Suprapubic skin (tissue), 4 donors: ENCODE measurements around the gene CASTOR1. TPM values are rescaled to one million over a fixed set of nuclear protein-coding genes. Genes with fewer than 3 reads are reported as not detected.

Experiments used
- DNase-seq, 2 donors: peaks; one replicate each; pipeline ENCODE4 v3.0.0-alpha.2; 2019; ENCODE audit warnings: low spot score in 2 of 2
- H3K27ac ChIP-seq: fragments of 200-600 bp; sonication (generic); one replicate; pipeline ENCODE4 v1.5.1; 2019
- H3K27me3 ChIP-seq: fragments of 200-600 bp; sonication (generic); one replicate; pipeline ENCODE4 v1.5.1; 2019
- H3K36me3 ChIP-seq: fragments of 200-600 bp; sonication (generic); one replicate; pipeline ENCODE4 v1.5.1; 2019
- H3K4me1 ChIP-seq: fragments of 200-600 bp; sonication (generic); one replicate; pipeline ENCODE4 v1.5.1; 2019
- H3K4me3 ChIP-seq: fragments of 200-600 bp; sonication (generic); one replicate; pipeline ENCODE4 v1.5.1; 2019; ENCODE audit warnings: mild to moderate bottlenecking
- H3K9me3 ChIP-seq: fragments of 200-600 bp; sonication (generic); one replicate; pipeline ENCODE4 v1.5.1; 2019
- CTCF ChIP-seq, 2 donors: fragments of 200-600 bp in 1 of 2; fragments of 450-650 bp in 1 of 2; sonication (generic) in 1 of 2; IDR thresholded peaks; one replicate each; pipeline ENCODE4 v1.5.1; 2016 to 2019; ENCODE audit warnings: antibody characterized with exemption in 2 of 2, mild to moderate bottlenecking in 1 of 2, moderate library complexity in 1 of 2
- EP300 ChIP-seq: sonication (generic); formaldehyde crosslinking; IDR thresholded peaks from one replicate; pipeline ENCODE4 v1.6.1; 2017; ENCODE audit warnings: antibody characterized with exemption
- POLR2A ChIP-seq, 2 donors: fragments of 450-650 bp; IDR thresholded peaks; one replicate each; pipeline ENCODE4 v1.6.1; 2017; ENCODE audit warnings: antibody characterized with exemption in 2 of 2, mild to moderate bottlenecking in 2 of 2, moderate library complexity in 2 of 2
- POLR2AphosphoS5 ChIP-seq, 3 donors: sonication (generic); formaldehyde crosslinking; IDR thresholded peaks; one replicate each; pipeline ENCODE4 v1.6.1; 2017; ENCODE audit warnings: antibody characterized with exemption in 3 of 3
- WGBS: methylation state at CpG from one replicate; pipeline ENCODE4 v1.1.5; 2018; 5-methylcytosine and 5-hydroxymethylcytosine counted together
- total RNA-seq, 4 donors: library from RNA; depleted of rRNA; stranded (reverse); fragments of >200 nt; gene quantifications; one replicate each; pipeline ENCODE4 v1.1.0, GENCODE V29; 2016

Gene CASTOR1
- total RNA-seq, 4 donors from 2014 or later, result 16.3 to 22.8 (median 20.6) TPM

DNA sequence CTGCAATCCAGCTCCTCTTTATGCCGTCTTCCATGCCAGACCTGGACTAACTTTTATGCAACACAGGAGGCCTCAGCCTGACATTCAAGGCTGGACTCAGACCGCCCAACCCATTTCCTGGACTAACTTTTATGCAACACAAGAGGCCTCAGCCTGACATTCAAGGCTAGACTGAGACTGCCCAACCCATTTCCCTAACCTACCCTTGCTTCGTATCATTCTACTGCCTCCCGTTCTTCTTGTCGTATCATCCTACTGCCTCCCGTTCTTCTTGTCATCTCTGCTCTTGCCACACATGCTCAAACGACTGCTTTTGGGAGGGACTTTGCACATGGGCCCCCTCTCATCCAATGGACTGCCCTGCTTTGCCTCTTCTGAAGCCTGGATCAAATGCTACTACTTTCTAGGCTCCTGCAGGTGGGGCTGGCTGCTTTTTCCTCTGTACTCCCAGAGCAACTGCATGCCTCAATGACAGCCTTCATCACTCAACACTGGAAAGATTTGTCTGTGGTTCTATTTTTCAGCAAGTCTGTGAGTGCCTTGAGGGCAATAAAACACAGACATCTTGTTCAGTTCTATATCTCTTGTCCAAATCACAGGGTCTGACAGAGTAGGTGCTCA, 29.6 kb upstream of the CASTOR1 start:
- H3K9me3 ChIP-seq, result no peaks in the 10 kb centered on the region
- H3K27me3 ChIP-seq, result no peaks in the 10 kb centered on the region
- WGBS, result 75% methylated on average over 7 of the region's 7 CpGs
- TF ChIP-seq CTCF (IDR thresholded peaks at IDR 0.05) (no peak), EP300 (no peak), POLR2AphosphoS5 (IDR thresholded peaks at IDR 0.05) (no peak), POLR2A (IDR thresholded peaks at IDR 0.05) (no peak)
- peak overlapping the region; percentile 13 for H3K27ac ChIP-seq
- DNase-seq, result no peak
- H3K36me3 ChIP-seq, result peaks cover 12% of the 10 kb centered on the region
- H3K4me3 ChIP-seq, result no peak overlapping the region
- peaks cover 87% of the 10 kb centered on the region for H3K4me1 ChIP-seq

DNA sequence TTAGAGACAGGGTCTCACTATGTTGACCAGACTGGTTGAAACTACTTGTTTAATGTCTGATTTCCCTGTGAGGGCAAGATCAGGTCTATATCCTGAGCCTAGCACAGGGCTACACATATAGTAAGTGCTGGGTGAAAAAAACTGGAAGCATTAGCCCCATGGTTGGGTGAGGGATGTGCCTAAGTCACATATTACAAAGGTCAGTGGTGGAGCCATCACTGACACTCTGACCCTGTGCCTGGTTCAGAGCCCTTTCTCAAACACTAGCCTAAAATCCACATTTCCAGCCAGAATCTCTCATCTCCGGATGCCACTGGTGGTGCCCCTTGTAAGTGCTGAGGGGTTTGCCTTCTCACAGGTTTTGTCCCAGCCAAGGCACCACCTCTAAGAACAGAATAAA, 28.5 kb upstream of the CASTOR1 start:
- 100% methylated on average over 1 of the region's 1 CpG for WGBS
- H3K27me3 ChIP-seq, result no peaks in the 10 kb centered on the region

DNA sequence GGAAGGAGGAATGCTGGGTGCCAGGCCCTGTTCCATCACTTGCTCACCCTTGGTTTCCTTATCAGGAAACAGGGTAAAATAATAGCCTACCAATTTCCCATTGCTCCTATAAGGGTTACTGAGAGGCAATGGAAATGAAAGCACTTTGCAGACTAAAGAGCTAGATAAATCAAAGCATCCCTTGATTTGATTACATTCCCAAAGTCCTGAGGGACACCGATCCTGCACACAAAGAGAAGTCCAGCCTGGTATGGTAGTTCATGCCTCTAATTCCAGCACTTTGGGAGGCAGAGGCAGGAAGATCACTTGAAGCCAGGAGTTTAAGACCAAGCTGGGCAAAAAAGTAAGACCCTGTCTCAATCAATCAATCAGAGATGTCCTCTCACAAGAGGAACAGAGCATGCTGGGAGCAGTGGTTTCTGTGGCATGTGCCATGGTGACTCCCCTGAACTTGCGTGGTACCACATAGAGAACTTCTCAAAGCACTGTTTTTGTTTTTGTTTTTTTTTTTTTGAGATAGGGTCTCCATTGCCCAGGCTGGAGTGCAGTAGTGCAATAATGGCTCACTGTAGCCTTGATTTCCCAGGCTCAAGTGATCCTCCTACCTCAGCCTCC, 26.8 kb upstream of the CASTOR1 start:
- WGBS, result 93% methylated on average over 2 of the region's 2 CpGs
- Histone ChIP-seq H3K36me3 (peaks cover 12% of the 10 kb centered on the region), H3K27me3 (no peaks in the 10 kb centered on the region), H3K27ac (no peak overlapping the region), H3K4me3 (no peak overlapping the region), H3K4me1 (peaks cover 98% of the 10 kb centered on the region), H3K9me3 (no peaks in the 10 kb centered on the region)
- TF ChIP-seq POLR2A (IDR thresholded peaks at IDR 0.05) (no peak), EP300 (no peak), CTCF (IDR thresholded peaks at IDR 0.05) (no peak), POLR2AphosphoS5 (IDR thresholded peaks at IDR 0.05) (no peak)
- DNase-seq, result no peak

More for the DNA sequence above, 28.5 kb upstream of the CASTOR1 start:
- peaks cover 12% of the 10 kb centered on the region for H3K36me3 ChIP-seq
- TF ChIP-seq EP300 (no peak), POLR2AphosphoS5 (IDR thresholded peaks at IDR 0.05) (no peak), POLR2A (IDR thresholded peaks at IDR 0.05) (no peak), CTCF (IDR thresholded peaks at IDR 0.05) (no peak)
- peaks cover 94% of the 10 kb centered on the region for H3K4me1 ChIP-seq
- H3K4me3 ChIP-seq, result no peak overlapping the region
- no peak for DNase-seq
- H3K27ac ChIP-seq, result no peak overlapping the region
- no peaks in the 10 kb centered on the region for H3K9me3 ChIP-seq

GRCh38 chr22:30314915-30315314, 25.6 kb upstream of the CASTOR1 start:
- Histone ChIP-seq H3K27me3 (no peaks in the 10 kb centered on the region), H3K9me3 (no peaks in the 10 kb centered on the region), H3K4me3 (no peak overlapping the region), H3K27ac (peak overlapping the region; percentile 5), H3K36me3 (peaks cover 10% of the 10 kb centered on the region), H3K4me1 (peaks cover 98% of the 10 kb centered on the region)
- WGBS, result 86% methylated on average over 4 of the region's 8 CpGs
- TF ChIP-seq CTCF (IDR thresholded peaks at IDR 0.05) (no peak), POLR2A (IDR thresholded peaks at IDR 0.05) (no peak), POLR2AphosphoS5 (IDR thresholded peaks at IDR 0.05) (no peak), EP300 (no peak)
- DNase-seq, result no peak

DNA sequence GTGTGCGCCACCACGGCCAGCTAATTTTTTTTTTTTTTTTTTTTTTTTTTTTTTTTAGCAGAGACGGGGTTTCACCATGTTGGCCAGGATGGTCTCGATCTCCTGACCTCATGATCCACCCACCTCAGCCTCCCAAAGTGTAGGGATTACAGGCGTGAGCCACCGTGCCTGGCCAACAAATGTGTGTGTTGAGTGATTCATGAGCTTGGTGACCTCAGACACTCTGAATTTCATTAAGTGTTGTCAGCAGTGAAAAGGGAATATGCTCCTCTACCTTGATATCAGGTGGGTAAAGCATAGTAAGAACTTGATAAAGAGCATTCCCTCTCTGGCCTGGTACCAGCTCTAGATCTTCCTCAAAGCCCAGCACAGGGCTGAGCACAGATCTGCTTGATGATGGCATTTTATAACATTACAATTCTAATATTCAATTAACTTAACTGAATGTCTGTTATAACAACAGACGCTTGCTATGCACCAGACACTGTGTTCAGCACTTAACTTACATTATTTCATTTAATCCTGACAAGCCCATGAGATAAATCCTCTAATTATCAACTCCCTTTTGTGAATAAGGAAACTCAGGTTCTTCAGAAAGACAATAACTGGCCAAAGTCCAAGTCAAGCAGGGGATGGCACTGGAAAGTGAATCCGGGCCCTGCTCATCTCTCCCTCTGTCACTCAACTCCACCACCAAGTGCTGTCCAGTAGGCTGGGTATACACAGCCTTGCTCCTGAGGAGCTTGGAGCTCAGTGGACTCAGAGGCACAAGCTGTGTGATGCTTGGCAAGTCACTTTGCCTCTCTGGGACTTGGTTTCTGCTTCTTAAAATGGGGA, 24.4 kb upstream of the CASTOR1 start:
- no peak for DNase-seq
- Histone ChIP-seq H3K9me3 (no peaks in the 10 kb centered on the region), H3K27me3 (no peaks in the 10 kb centered on the region), H3K27ac (peak overlapping the region; percentile 5), H3K4me3 (no peak overlapping the region), H3K36me3 (peaks cover 5% of the 10 kb centered on the region), H3K4me1 (peaks cover 98% of the 10 kb centered on the region)
- TF ChIP-seq POLR2A (IDR thresholded peaks at IDR 0.05) (no peak), EP300 (no peak), POLR2AphosphoS5 (IDR thresholded peaks at IDR 0.05) (no peak), CTCF (IDR thresholded peaks at IDR 0.05) (no peak)
- 85% methylated on average over 4 of the region's 8 CpGs for WGBS
